HFF-Myc (cell line): ENCODE data around the gene ACSS1.

Experiments
- DNase-seq: peaks from one replicate; pipeline ENCODE4 v3.0.0-alpha.2; 2011; ENCODE audit warnings: low read depth; ENCODE audit errors: extremely low read depth
- H3K4me3 ChIP-seq: replicated peaks from 2 replicates; pipeline ENCODE4 v1.5.1; 2011; ENCODE audit warnings: low read depth, mild to moderate bottlenecking, control low read depth, low read length
- CTCF ChIP-seq: IDR thresholded peaks from 2 replicates; pipeline ENCODE4 v1.5.1; 2012; ENCODE audit warnings: mild to moderate bottlenecking, low read depth, low read length, control low read depth; ENCODE audit errors: missing control alignments

Gene ACSS1

GRCh38 chr20:24966317-24967012, 91.5 kb downstream of the ACSS1 start:
- no peak for TF ChIP-seq CTCF
- H3K4me3 ChIP-seq: no peak overlapping the region
- DNase-seq: no peak

- DNase-seq: no peak
- no peak overlapping the region for H3K4me3 ChIP-seq
- TF ChIP-seq CTCF: no peak
These were observed 92.6 kb downstream of the ACSS1 start for GRCh38 chr20:24965065-24965919.

DNA sequence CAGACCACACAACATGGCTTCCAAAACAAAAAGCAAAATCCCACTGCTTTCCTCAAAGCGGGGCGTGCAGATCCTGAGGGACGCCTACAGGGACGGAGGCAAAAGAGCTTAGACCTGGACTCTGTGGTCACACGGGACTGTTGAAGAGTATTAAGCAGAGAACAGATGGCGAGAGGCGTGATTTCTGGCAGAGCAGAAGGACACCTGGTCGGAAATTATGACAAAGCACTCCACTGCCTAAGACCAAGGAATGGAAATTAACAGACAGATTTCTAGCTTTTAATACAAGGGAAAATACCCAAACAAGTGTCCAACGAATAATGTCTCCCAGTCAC, 93.5 kb downstream of the ACSS1 start:
- H3K4me3 ChIP-seq: no peak overlapping the region
- TF ChIP-seq CTCF: no peak
- no peak for DNase-seq

GRCh38 chr20:24963672-24964505, 94.0 kb downstream of the ACSS1 start:
- no peak for DNase-seq
- no peak overlapping the region for H3K4me3 ChIP-seq
- TF ChIP-seq CTCF: no peak

DNA sequence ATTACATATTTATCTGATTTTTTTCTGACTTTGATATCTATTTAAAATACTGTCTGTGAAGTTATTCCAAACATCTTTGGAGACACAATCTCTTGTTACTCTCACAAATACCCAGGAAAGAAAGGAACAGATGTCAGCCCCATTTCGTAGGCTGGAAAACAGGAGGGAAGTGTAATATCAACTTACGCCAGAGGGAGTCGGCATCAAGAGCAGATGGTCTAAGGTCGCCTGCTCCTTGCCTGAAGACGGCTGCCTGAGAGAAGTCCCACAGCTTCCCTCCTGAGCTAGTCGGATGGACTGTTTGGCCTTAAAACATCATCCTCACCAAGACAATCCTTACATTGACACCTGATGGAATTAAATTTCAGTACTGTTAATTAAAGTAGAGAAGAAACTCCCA, 95.4 kb downstream of the ACSS1 start:
- no peak for TF ChIP-seq CTCF
- H3K4me3 ChIP-seq: no peak overlapping the region
- no peak for DNase-seq

GRCh38 chr20:24962182-24962492, 95.8 kb downstream of the ACSS1 start:
- DNase-seq: no peak
- no peak for TF ChIP-seq CTCF
- H3K4me3 ChIP-seq: no peak overlapping the region
